ENCODE measurements around the gene ULK4.

DNA sequence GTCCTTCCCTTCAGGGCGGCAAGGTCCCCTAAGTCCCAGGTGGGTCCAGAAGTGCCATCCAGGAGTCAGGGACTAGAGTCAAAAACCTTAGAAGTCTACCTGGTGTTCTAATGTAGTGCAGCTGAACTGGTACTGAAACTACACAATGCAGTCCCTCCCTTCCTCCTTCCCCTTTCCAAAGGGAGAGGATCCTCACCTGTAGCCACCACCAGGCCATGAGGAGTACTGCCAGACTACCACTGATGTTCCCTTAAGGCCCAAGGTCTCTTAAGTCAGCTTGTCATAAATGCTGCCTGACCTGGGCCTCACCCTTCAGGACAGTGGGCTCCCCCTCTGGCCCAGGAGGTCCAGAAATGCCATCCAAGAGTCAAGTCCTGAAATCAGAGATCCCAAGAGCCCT is 98.9 kb downstream of the ULK4 start:
- TF ChIP-seq FOXA1 (IDR thresholded peaks at IDR 0.05) (no peak), TARDBP (IDR thresholded peaks at IDR 0.05) (no peak), ELF4 (IDR thresholded peaks at IDR 0.05) (no peak), FOXM1 (IDR thresholded peaks at IDR 0.05; ENCODE audit: borderline replicate concordance) (no peak), ARNT (IDR thresholded peaks at IDR 0.05) (no peak), LEF1 (IDR thresholded peaks at IDR 0.05; ENCODE audit: borderline replicate concordance) (no peak), SUZ12 (IDR thresholded peaks at IDR 0.05) (no peak), SP1 (IDR thresholded peaks at IDR 0.05) (no peak), HDGF (IDR thresholded peaks at IDR 0.05; ENCODE audit: borderline replicate concordance) (no peak), L3MBTL2 (conservative IDR thresholded peaks at IDR 0.05) (no peak)
- TF ChIP-seq, protein P1, sequence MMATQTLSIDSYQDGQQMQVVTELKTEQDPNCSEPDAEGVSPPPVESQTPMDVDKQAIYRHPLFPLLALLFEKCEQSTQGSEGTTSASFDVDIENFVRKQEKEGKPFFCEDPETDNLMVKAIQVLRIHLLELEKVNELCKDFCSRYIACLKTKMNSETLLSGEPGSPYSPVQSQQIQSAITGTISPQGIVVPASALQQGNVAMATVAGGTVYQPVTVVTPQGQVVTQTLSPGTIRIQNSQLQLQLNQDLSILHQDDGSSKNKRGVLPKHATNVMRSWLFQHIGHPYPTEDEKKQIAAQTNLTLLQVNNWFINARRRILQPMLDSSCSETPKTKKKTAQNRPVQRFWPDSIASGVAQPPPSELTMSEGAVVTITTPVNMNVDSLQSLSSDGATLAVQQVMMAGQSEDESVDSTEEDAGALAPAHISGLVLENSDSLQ (IDR thresholded peaks at IDR 0.05) = no peak
